SJSA1 (cell line): ENCODE data around the gene GLRX. TPM values are rescaled to one million over a fixed set of nuclear protein-coding genes. Genes with fewer than 3 reads are reported as not detected.

ENCODE experiments used
- DNase-seq, 2 experiments: peaks; one replicate each; pipeline ENCODE4 v3.0.0-alpha.2; 2015 to 2020; ENCODE audit warnings: low spot score in 2 of 2, low read depth in 1 of 2
- H3K27ac ChIP-seq: fragments of 250-450 bp; sonication (Bioruptor Pico); 2 replicates; pipeline ENCODE4 v1.5.1; 2020; ENCODE audit warnings: mild to moderate bottlenecking, moderate library complexity
- H3K27me3 ChIP-seq: fragments of 250-450 bp; sonication (Bioruptor Pico); replicated peaks from 2 replicates; pipeline ENCODE4 v1.5.1; 2020; ENCODE audit warnings: mild to moderate bottlenecking, moderate library complexity
- H3K36me3 ChIP-seq: fragments of 250-450 bp; sonication (Bioruptor Pico); 2 replicates; pipeline ENCODE4 v1.5.1; 2020; ENCODE audit warnings: mild to moderate bottlenecking
- H3K4me1 ChIP-seq: fragments of 250-450 bp; sonication (Bioruptor Pico); replicated peaks from 2 replicates; pipeline ENCODE4 v1.6.1; 2021; ENCODE audit warnings: mild to moderate bottlenecking
- H3K4me3 ChIP-seq: fragments of 250-450 bp; sonication (Bioruptor Pico); 2 replicates; pipeline ENCODE4 v1.5.1; 2020; ENCODE audit warnings: mild to moderate bottlenecking
- H3K9me3 ChIP-seq: fragments of 250-450 bp; sonication (Bioruptor Pico); replicated peaks from 2 replicates; pipeline ENCODE4 v1.5.1; 2020; ENCODE audit warnings: mild to moderate bottlenecking
- total RNA-seq: library from RNA; depleted of rRNA; stranded (reverse); fragments of >200 nt; shearing (Covaris generic); gene quantifications from 2 replicates; pipeline ENCODE4 v1.2.3, GENCODE V29; 2014

Gene GLRX
- total RNA-seq, 1 experiment from 2014 or later, result 18.1 TPM

GRCh38 chr5:95827892-95828246 lies 5.3 kb upstream of the GLRX start:
- Histone ChIP-seq H3K36me3 (no peaks in the 10 kb centered on the region), H3K4me1 (peaks cover 17% of the 10 kb centered on the region), H3K4me3 (no peak overlapping the region), H3K27ac (no peak overlapping the region), H3K27me3 (no peaks in the 10 kb centered on the region), H3K9me3 (no peaks in the 10 kb centered on the region)
- no peak for DNase-seq

DNA sequence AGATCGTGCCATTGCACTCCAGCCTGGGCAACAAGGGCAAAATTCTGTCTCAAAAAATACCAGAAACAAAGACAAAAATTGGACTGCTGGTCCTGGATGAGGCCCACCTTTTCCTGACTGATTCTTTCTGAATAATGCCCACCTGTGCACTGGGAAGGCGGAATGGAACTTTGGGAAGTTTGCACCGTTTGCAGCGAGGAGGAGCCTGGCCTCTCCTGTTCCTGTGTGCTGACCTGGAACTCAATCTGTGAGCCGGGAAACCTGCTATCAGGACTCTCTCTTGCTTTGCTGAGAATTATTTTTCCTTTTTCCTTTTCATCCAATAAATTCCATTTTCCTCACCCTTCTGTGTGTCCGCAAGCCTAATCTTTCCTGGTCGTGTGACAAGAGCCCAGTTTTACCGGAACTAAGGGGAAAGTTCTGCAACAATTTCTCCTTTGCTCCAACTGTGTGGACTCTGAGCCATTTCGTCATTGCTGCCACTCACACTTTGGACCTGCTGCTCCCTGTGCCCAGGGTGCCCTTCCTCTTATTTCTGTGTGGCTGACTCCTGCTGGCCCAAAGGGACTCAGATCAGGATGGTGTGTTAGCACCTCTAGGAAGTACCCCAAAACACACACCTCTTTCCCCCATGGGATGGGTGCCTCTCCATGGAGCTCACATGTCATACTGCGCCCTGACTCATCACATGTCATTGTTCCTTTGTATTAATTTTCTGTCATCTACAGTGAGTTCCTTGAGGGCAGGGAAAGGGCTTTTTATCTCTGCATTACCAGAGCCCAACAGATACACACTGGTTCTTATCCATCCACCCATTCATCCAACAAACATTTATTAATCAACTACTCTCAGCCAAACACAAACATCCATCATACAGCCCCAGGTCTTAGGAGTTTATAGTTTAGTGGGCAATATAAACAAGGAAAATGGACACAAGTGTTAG lies 4.7 kb upstream of the GLRX start:
- Histone ChIP-seq H3K4me3 (no peak overlapping the region), H3K4me1 (peaks cover 20% of the 10 kb centered on the region), H3K27ac (no peak overlapping the region), H3K36me3 (no peaks in the 10 kb centered on the region), H3K27me3 (no peaks in the 10 kb centered on the region), H3K9me3 (no peaks in the 10 kb centered on the region)
- DNase-seq, result no peak

- DNase-seq, result no peak
- Histone ChIP-seq H3K9me3 (no peaks in the 10 kb centered on the region), H3K36me3 (no peaks in the 10 kb centered on the region), H3K4me3 (no peak overlapping the region), H3K27me3 (no peaks in the 10 kb centered on the region), H3K4me1 (peaks cover 30% of the 10 kb centered on the region), H3K27ac (no peak overlapping the region)
Measured at GRCh38 chr5:95825495-95825894, 3.0 kb upstream of the GLRX start.

DNA sequence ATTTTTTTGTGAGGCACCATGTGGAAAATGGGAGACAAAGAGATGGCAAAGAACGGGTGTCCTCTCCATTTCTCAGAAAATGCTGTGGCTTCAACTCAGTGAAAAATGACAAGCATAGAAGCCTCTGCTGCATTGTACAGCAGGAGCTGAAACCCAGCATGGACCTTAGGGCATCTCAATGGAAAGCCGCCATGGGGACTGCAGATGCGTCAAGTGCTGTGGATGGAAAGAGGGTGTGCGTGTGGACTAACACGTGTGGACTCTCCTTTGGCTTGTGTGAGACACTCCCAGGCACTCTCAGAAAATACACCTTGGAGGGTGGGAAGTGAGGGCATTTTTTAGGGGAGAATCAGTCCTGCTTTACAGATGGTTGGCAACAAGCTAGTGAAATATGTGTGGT lies 2.2 kb upstream of the GLRX start:
- Histone ChIP-seq H3K36me3 (no peaks in the 10 kb centered on the region), H3K4me3 (no peak overlapping the region), H3K27me3 (no peaks in the 10 kb centered on the region), H3K9me3 (no peaks in the 10 kb centered on the region), H3K27ac (no peak overlapping the region), H3K4me1 (peaks cover 30% of the 10 kb centered on the region)
- DNase-seq, result no peak

DNA sequence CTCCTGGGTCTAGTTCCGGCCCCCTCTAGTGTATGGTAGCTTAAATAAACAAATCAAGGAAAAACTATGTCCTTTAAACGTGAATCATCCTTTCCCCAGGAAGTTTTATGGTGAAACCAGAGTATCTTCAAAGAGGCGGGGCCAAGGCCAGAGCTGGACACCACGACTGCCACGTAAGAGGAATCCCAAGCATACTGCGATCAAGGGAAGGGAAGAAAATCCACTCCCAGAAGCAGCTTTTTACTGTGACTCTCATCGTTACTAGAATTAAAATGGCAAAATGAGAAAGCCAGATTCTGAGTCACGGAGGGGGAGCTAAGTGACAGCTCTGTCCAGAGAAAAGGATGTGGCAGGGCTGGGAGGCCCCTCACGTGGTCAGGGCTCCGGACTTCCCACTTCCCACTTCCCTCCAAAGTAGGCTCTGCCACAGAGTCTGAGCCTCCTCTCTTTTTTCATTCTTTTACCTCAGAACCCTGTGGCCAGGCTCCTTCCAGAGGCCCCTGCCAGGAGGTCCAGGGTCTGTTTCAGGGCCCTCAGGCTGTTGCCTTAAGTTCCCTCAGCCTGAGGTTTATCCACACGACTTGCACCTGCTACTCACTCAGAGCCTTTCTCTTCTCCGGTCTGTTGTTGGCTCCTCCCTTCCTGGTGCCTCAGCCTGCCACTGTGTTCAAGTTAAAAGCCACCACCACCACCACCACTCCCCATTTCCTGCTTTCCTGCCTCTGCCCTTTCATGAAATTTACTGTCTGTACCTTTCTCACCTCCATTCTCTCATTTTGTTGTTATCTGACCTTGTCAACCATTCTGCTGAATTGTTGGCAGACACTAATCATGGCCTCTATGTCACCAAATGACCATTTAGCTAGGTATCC lies 1.4 kb upstream of the GLRX start:
- Histone ChIP-seq H3K36me3 (0 out of 2 replicates have a peak, but pooled peaks cover 2% of the 10 kb centered on the region), H3K4me1 (peaks cover 30% of the 10 kb centered on the region), H3K27ac (peak overlapping the region; percentile 71), H3K27me3 (no peaks in the 10 kb centered on the region), H3K4me3 (peak overlapping the region; percentile 51), H3K9me3 (no peaks in the 10 kb centered on the region)
- DNase-seq, result peak; percentile 86 to 93

DNA sequence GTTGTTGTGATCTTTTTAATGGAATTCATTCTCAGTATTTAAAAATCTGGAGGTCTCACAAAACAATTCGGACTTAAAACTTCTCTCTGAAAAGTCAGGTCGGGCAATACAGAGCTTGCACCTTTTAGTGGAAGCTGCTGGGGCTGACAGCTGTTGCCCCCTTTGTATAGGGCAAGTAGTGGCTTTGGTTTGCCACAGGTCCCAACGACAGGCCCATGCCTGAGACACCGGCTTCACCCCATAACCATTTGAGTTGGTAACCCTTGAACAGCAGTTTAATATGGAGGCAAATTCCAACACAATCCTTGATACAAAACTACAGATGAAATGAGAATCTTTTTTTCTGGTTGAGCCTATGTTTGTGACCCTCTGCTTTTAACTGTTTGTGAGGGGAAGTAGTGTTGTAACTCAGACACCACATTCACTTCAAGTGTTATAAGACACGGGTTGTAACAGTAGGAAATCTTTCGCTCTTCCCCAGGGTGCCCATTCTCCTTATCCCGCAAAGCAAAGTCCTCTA lies 752 bp upstream of the GLRX start:
- H3K27me3 ChIP-seq, result no peaks in the 10 kb centered on the region
- 0 out of 2 replicates have a peak, but pooled peaks cover 6% of the 10 kb centered on the region for H3K36me3 ChIP-seq
- peaks cover 32% of the 10 kb centered on the region for H3K4me1 ChIP-seq
- DNase-seq, result no peak
- H3K4me3 ChIP-seq, result peak overlapping the region; percentile 51
- peak overlapping the region; percentile 71 for H3K27ac ChIP-seq
- no peaks in the 10 kb centered on the region for H3K9me3 ChIP-seq

DNA sequence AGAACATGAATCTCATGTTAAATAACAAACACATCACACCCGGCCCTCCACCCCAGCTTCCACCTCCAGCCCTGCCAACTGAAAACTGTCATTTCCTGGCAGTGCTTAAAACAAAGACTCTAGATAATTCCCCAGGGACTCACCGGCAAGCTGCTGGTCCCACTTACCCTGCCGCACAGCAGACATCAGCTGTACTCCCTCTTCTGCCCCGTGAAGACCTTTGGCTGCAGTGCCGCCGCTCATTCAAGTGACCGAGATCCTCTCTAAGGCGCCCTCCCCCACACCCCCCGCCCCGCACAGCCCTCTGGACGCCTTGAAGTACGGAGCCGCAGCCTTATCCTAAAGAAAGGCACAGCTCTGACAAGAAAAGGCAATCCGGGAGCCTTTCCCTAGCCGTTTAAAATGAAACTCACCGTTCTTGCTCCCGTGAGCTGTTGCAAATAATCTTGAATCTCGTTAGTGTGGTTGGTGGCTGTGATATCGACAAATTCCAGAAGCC lies 434 bp downstream of the GLRX start:
- peak overlapping the region; percentile 71; the same call in 1 of the 2 replicates for H3K27ac ChIP-seq
- peaks cover 44% of the 10 kb centered on the region for H3K4me1 ChIP-seq
- H3K4me3 ChIP-seq, result peak overlapping the region; percentile 51
- DNase-seq, result peak in 1 of 2 experiments; percentile 59
- H3K27me3 ChIP-seq, result no peaks in the 10 kb centered on the region
- H3K36me3 ChIP-seq, result peaks cover 7% of the 10 kb centered on the region; the same call in 1 of the 2 replicates
- no peaks in the 10 kb centered on the region for H3K9me3 ChIP-seq

- Histone ChIP-seq H3K36me3 (peaks cover 15% of the 10 kb centered on the region; the same call in 1 of the 2 replicates), H3K27me3 (no peaks in the 10 kb centered on the region), H3K9me3 (no peaks in the 10 kb centered on the region), H3K27ac (peak overlapping the region; percentile 71; the same call in 1 of the 2 replicates), H3K4me3 (peak overlapping the region; percentile 51), H3K4me1 (peaks cover 49% of the 10 kb centered on the region)
- DNase-seq, result no peak
Measured at GRCh38 chr5:95821110-95822021, 1.2 kb downstream of the GLRX start.

DNA sequence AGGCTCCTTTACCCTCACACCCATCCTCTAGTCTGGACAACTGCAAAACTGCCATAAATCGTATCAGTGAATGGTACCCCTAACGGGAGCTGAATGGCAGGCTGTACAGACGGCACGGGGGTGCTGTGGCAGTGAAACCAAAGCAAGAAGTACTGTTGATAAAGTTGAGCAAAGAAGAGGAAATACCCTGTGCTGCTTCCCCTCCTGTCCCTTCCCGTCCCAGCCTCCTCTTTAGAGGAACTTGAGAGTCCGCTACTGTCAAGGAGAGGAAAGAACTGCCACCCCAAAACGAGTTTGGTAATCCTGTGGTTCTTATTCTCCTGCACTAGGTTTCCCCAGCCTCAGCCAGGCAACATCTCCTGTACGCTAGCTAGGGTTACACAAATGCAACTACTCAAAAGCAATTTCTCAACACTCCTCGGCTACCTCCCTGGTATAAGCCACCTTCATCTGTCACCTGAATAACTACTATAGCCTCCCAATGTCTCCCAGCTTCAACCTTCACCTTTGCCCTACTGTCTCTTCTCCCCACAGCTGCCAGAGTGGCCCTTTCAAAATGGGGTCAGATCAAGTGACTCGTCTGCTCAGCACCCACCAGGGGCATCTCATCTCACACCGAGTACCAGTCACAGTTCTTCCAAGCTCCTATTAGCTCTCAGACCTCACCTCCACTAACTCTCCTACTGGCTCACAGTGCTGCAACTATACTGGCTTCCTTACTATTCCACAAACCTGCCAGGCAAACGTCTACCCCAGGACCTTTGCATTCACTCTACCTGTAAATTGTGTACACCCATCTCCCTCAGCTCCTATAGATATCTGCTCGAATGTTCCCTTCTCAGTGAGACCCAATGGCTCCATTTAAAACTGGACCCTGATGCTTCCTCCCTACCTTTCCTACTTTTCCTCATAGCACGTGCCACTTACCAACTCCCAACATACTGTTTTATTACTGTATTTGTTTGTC lies 4.1 kb downstream of the GLRX start:
- Histone ChIP-seq H3K27me3 (no peaks in the 10 kb centered on the region), H3K4me1 (peaks cover 38% of the 10 kb centered on the region), H3K27ac (no peak overlapping the region), H3K9me3 (no peaks in the 10 kb centered on the region), H3K4me3 (no peak overlapping the region), H3K36me3 (peaks cover 26% of the 10 kb centered on the region)
- no peak for DNase-seq

- Histone ChIP-seq H3K4me1 (peaks cover 29% of the 10 kb centered on the region), H3K27ac (no peak overlapping the region), H3K27me3 (no peaks in the 10 kb centered on the region), H3K4me3 (no peak overlapping the region), H3K9me3 (no peaks in the 10 kb centered on the region), H3K36me3 (peaks cover 35% of the 10 kb centered on the region)
- peak; percentile 35 to 60 for DNase-seq
Measured at GRCh38 chr5:95817430-95817829, 5.1 kb downstream of the GLRX start.

DNA sequence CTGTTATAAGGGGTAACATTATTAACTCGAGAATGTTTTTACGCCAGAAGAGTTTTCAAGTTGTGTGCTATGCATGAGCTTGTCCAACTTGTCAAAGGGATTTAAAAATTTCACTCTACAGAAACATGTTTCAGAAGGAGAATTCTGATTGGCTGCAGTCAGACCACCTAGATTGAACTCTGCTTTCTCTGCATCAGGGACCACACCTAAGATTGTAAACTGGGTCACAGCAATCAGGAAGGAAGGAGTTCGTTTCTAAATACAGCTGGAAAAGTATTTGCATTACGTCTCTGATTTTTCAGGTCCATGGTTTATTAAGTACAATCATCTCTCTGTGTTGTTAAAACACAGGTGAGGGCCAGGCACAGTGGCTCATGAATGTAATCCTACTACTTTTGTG lies 5.8 kb downstream of the GLRX start:
- Histone ChIP-seq H3K9me3 (no peaks in the 10 kb centered on the region), H3K4me3 (no peak overlapping the region), H3K27ac (no peak overlapping the region), H3K36me3 (peaks cover 39% of the 10 kb centered on the region), H3K4me1 (peaks cover 29% of the 10 kb centered on the region), H3K27me3 (no peaks in the 10 kb centered on the region)
- no peak for DNase-seq

GRCh38 chr5:95816341-95816740 lies 6.2 kb downstream of the GLRX start:
- H3K4me3 ChIP-seq, result no peak overlapping the region
- H3K4me1 ChIP-seq, result peaks cover 25% of the 10 kb centered on the region
- H3K27ac ChIP-seq, result no peak overlapping the region
- DNase-seq, result no peak
- no peaks in the 10 kb centered on the region for H3K9me3 ChIP-seq
- peaks cover 39% of the 10 kb centered on the region for H3K36me3 ChIP-seq
- no peaks in the 10 kb centered on the region for H3K27me3 ChIP-seq
